ENCODE results near the gene DDX23.

The DDX23 gene

GRCh38 chr12:48813465-48814261 lies 38.3 kb downstream of the DDX23 start:
- Histone ChIP-seq H3K27ac (ENCODE audit: low read depth, low read length) (no peak overlapping the region), H3K9me3 (ENCODE audit: control insufficient read depth, insufficient read depth, low read depth, low read length) (no peaks in the 10 kb centered on the region), H3K27me3 (ENCODE audit: control insufficient read depth, insufficient read depth, low read length) (peaks cover 45% of the 10 kb centered on the region), H3K9ac (ENCODE audit: low read length) (peak overlapping the region; percentile 60), H3K4me3 (ENCODE audit: low read depth, low read length) (peak overlapping the region; percentile 82), H3K4me1 (ENCODE audit: control insufficient read depth, insufficient read depth, low read length) (peaks cover 41% of the 10 kb centered on the region), H3K36me3 (ENCODE audit: control insufficient read depth, insufficient read depth, low read length) (no peaks in the 10 kb centered on the region)

DNA sequence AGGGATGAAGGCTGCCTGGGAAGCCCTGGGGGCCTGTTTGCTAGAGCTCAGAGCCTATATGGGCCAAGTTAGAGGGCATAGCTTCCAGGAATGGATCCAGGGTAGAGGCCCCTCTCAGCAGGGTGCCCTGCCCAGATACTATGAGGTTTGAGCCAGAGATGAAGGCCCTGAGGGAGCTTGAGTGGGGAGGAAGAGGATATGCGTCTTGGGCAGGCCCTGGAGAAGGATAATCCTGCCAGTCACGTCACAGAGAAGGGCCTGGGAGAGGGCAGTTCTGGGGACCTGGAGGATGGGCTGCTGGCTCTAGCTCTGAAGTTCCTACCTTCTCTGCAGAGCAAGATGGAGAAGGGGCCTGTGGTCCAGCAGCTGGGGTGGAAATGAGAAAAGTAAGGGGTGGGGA lies 39.6 kb downstream of the DDX23 start:
- Histone ChIP-seq H3K27me3 (ENCODE audit: control insufficient read depth, insufficient read depth, low read length) (peaks cover 36% of the 10 kb centered on the region), H3K27ac (ENCODE audit: low read depth, low read length) (no peak overlapping the region), H3K9ac (ENCODE audit: low read length) (no peak overlapping the region)

GRCh38 chr12:48811437-48812090 lies 40.4 kb downstream of the DDX23 start:
- H3K36me3 ChIP-seq (ENCODE audit: control insufficient read depth, insufficient read depth, low read length) = no peaks in the 10 kb centered on the region
- no peak overlapping the region for H3K4me3 ChIP-seq (ENCODE audit: low read depth, low read length)
- H3K27ac ChIP-seq (ENCODE audit: low read depth, low read length) = no peak overlapping the region
- H3K4me1 ChIP-seq (ENCODE audit: control insufficient read depth, insufficient read depth, low read length) = peaks cover 32% of the 10 kb centered on the region
- peaks cover 28% of the 10 kb centered on the region for H3K27me3 ChIP-seq (ENCODE audit: control insufficient read depth, insufficient read depth, low read length)
- no peak overlapping the region for H3K9ac ChIP-seq (ENCODE audit: low read length)
- H3K9me3 ChIP-seq (ENCODE audit: control insufficient read depth, insufficient read depth, low read depth, low read length) = no peaks in the 10 kb centered on the region

More for the DNA sequence above, 39.6 kb downstream of the DDX23 start:
- Histone ChIP-seq H3K9me3 (ENCODE audit: control insufficient read depth, insufficient read depth, low read depth, low read length) (no peaks in the 10 kb centered on the region), H3K4me1 (ENCODE audit: control insufficient read depth, insufficient read depth, low read length) (peaks cover 35% of the 10 kb centered on the region), H3K36me3 (ENCODE audit: control insufficient read depth, insufficient read depth, low read length) (no peaks in the 10 kb centered on the region), H3K4me3 (ENCODE audit: low read depth, low read length) (no peak overlapping the region)

GRCh38 chr12:48810903-48811431 lies 41.0 kb downstream of the DDX23 start:
- Histone ChIP-seq H3K27me3 (ENCODE audit: control insufficient read depth, insufficient read depth, low read length) (peaks cover 22% of the 10 kb centered on the region), H3K27ac (ENCODE audit: low read depth, low read length) (no peak overlapping the region), H3K36me3 (ENCODE audit: control insufficient read depth, insufficient read depth, low read length) (no peaks in the 10 kb centered on the region), H3K9me3 (ENCODE audit: control insufficient read depth, insufficient read depth, low read depth, low read length) (no peaks in the 10 kb centered on the region), H3K9ac (ENCODE audit: low read length) (no peak overlapping the region), H3K4me3 (ENCODE audit: low read depth, low read length) (no peak overlapping the region), H3K4me1 (ENCODE audit: control insufficient read depth, insufficient read depth, low read length) (peaks cover 27% of the 10 kb centered on the region)

GRCh38 chr12:48807981-48808380 lies 44.0 kb downstream of the DDX23 start:
- Histone ChIP-seq H3K27ac (ENCODE audit: low read depth, low read length) (no peak overlapping the region), H3K4me1 (ENCODE audit: control insufficient read depth, insufficient read depth, low read length) (peaks cover 24% of the 10 kb centered on the region), H3K9me3 (ENCODE audit: control insufficient read depth, insufficient read depth, low read depth, low read length) (no peaks in the 10 kb centered on the region), H3K27me3 (ENCODE audit: control insufficient read depth, insufficient read depth, low read length) (peaks cover 18% of the 10 kb centered on the region; the same call in 1 of the 2 replicates), H3K36me3 (ENCODE audit: control insufficient read depth, insufficient read depth, low read length) (no peaks in the 10 kb centered on the region), H3K9ac (ENCODE audit: low read length) (no peak overlapping the region), H3K4me3 (ENCODE audit: low read depth, low read length) (no peak overlapping the region)

DNA sequence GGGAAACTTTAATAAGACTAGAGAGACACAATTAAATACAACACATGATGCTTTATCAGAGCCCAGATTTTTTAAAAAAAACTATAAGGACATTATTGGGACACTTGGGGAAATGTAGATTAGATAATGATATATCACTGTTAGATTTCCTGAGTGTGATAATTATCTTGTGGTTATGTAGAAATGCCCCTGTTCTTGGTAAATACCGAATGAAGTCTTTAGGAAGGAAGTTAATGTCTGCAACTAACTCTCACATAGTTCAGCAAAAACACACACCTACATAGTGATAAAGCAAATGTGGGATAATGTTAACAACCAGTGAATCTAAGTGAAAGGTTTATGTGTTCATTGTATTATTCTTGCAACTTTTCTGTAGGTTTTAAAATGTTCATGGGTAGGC lies 48.3 kb downstream of the DDX23 start:
- no peak overlapping the region for H3K4me3 ChIP-seq (ENCODE audit: low read depth, low read length)

GRCh38 chr12:48800971-48801370 lies 51.0 kb downstream of the DDX23 start:
- Histone ChIP-seq H3K36me3 (ENCODE audit: control insufficient read depth, insufficient read depth, low read length) (no peaks in the 10 kb centered on the region), H3K27ac (ENCODE audit: low read depth, low read length) (no peak overlapping the region), H3K4me1 (ENCODE audit: control insufficient read depth, insufficient read depth, low read length) (no peaks in the 10 kb centered on the region), H3K4me3 (ENCODE audit: low read depth, low read length) (no peak overlapping the region), H3K9me3 (ENCODE audit: control insufficient read depth, insufficient read depth, low read depth, low read length) (no peaks in the 10 kb centered on the region), H3K9ac (ENCODE audit: low read length) (no peak overlapping the region), H3K27me3 (ENCODE audit: control insufficient read depth, insufficient read depth, low read length) (no peaks in the 10 kb centered on the region)

More for the DNA sequence above, 48.3 kb downstream of the DDX23 start:
- no peaks in the 10 kb centered on the region for H3K36me3 ChIP-seq (ENCODE audit: control insufficient read depth, insufficient read depth, low read length)
- no peak overlapping the region for H3K9ac ChIP-seq (ENCODE audit: low read length)
- no peaks in the 10 kb centered on the region for H3K27me3 ChIP-seq (ENCODE audit: control insufficient read depth, insufficient read depth, low read length)
- no peaks in the 10 kb centered on the region for H3K4me1 ChIP-seq (ENCODE audit: control insufficient read depth, insufficient read depth, low read length)
- H3K9me3 ChIP-seq (ENCODE audit: control insufficient read depth, insufficient read depth, low read depth, low read length) = no peaks in the 10 kb centered on the region
- no peak overlapping the region for H3K27ac ChIP-seq (ENCODE audit: low read depth, low read length)

- Histone ChIP-seq H3K9ac (ENCODE audit: low read length) (no peak overlapping the region), H3K27me3 (ENCODE audit: control insufficient read depth, insufficient read depth, low read length) (no peaks in the 10 kb centered on the region), H3K36me3 (ENCODE audit: control insufficient read depth, insufficient read depth, low read length) (no peaks in the 10 kb centered on the region), H3K9me3 (ENCODE audit: control insufficient read depth, insufficient read depth, low read depth, low read length) (no peaks in the 10 kb centered on the region), H3K4me1 (ENCODE audit: control insufficient read depth, insufficient read depth, low read length) (no peaks in the 10 kb centered on the region), H3K4me3 (ENCODE audit: low read depth, low read length) (no peak overlapping the region), H3K27ac (ENCODE audit: low read depth, low read length) (no peak overlapping the region)
Observed at GRCh38 chr12:48800457-48800856, 51.5 kb downstream of the DDX23 start.

- Histone ChIP-seq H3K36me3 (ENCODE audit: control insufficient read depth, insufficient read depth, low read length) (no peaks in the 10 kb centered on the region), H3K4me3 (ENCODE audit: low read depth, low read length) (no peak overlapping the region), H3K9ac (ENCODE audit: low read length) (no peak overlapping the region), H3K27ac (ENCODE audit: low read depth, low read length) (no peak overlapping the region), H3K9me3 (ENCODE audit: control insufficient read depth, insufficient read depth, low read depth, low read length) (no peaks in the 10 kb centered on the region), H3K4me1 (ENCODE audit: control insufficient read depth, insufficient read depth, low read length) (peaks cover 6% of the 10 kb centered on the region), H3K27me3 (ENCODE audit: control insufficient read depth, insufficient read depth, low read length) (no peaks in the 10 kb centered on the region)
Observed at GRCh38 chr12:48796976-48797375, 55.0 kb downstream of the DDX23 start.

- Histone ChIP-seq H3K4me3 (ENCODE audit: low read depth, low read length) (no peak overlapping the region), H3K4me1 (ENCODE audit: control insufficient read depth, insufficient read depth, low read length) (peaks cover 6% of the 10 kb centered on the region), H3K9me3 (ENCODE audit: control insufficient read depth, insufficient read depth, low read depth, low read length) (no peaks in the 10 kb centered on the region), H3K27ac (ENCODE audit: low read depth, low read length) (no peak overlapping the region), H3K27me3 (ENCODE audit: control insufficient read depth, insufficient read depth, low read length) (no peaks in the 10 kb centered on the region), H3K9ac (ENCODE audit: low read length) (no peak overlapping the region), H3K36me3 (ENCODE audit: control insufficient read depth, insufficient read depth, low read length) (no peaks in the 10 kb centered on the region)
Observed at GRCh38 chr12:48795550-48796455, 56.2 kb downstream of the DDX23 start.
